Retinal pigment epithelial cell (primary cell): ENCODE data around the gene PPP1R9A.
"Not testable (repeated sequence)": the region's sequence is repeated elsewhere in the genome, so short reads cannot be mapped to it uniquely, and the experiment has no call there.

Experiments used
- DNase-seq: peaks from one replicate; pipeline ENCODE4 v3.0.0-alpha.2; 2010; ENCODE audit warnings: low read depth
- H3K4me3 ChIP-seq: 2 replicates; pipeline ENCODE4 v1.5.1; 2011; ENCODE audit warnings: mild to moderate bottlenecking, low read length, control low read depth, moderate library complexity
- TF ChIP-seq, protein P1 (sequence below): conservative IDR thresholded peaks from 2 replicates; pipeline ENCODE4 v1.5.1; 2011; ENCODE audit warnings: low read depth, low read length, control low read depth, inconsistent platforms

The PPP1R9A gene

DNA sequence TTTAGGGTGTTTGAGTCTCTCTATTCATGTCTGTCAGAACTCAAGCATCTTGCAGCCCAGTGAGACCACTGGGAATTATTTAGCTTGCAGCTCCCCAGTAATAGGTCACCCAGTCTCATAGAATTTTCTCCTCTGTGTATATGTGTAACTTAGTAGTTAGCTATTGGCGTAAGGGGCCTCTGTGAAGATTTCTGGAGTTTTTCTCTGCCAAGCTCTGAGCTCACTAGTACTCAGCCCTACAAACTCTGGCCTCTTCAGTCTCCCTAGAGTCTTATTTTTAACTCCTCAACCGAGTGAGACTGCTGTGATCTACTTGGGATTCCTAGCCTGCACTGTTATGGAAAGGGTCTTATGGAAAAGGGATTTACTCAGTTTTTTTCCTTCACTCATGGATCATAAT lies 90.2 kb downstream of the PPP1R9A start:
- no peak overlapping the region for H3K4me3 ChIP-seq
- no peak for DNase-seq
- TF ChIP-seq, protein P1, sequence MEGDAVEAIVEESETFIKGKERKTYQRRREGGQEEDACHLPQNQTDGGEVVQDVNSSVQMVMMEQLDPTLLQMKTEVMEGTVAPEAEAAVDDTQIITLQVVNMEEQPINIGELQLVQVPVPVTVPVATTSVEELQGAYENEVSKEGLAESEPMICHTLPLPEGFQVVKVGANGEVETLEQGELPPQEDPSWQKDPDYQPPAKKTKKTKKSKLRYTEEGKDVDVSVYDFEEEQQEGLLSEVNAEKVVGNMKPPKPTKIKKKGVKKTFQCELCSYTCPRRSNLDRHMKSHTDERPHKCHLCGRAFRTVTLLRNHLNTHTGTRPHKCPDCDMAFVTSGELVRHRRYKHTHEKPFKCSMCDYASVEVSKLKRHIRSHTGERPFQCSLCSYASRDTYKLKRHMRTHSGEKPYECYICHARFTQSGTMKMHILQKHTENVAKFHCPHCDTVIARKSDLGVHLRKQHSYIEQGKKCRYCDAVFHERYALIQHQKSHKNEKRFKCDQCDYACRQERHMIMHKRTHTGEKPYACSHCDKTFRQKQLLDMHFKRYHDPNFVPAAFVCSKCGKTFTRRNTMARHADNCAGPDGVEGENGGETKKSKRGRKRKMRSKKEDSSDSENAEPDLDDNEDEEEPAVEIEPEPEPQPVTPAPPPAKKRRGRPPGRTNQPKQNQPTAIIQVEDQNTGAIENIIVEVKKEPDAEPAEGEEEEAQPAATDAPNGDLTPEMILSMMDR: no peak

DNA sequence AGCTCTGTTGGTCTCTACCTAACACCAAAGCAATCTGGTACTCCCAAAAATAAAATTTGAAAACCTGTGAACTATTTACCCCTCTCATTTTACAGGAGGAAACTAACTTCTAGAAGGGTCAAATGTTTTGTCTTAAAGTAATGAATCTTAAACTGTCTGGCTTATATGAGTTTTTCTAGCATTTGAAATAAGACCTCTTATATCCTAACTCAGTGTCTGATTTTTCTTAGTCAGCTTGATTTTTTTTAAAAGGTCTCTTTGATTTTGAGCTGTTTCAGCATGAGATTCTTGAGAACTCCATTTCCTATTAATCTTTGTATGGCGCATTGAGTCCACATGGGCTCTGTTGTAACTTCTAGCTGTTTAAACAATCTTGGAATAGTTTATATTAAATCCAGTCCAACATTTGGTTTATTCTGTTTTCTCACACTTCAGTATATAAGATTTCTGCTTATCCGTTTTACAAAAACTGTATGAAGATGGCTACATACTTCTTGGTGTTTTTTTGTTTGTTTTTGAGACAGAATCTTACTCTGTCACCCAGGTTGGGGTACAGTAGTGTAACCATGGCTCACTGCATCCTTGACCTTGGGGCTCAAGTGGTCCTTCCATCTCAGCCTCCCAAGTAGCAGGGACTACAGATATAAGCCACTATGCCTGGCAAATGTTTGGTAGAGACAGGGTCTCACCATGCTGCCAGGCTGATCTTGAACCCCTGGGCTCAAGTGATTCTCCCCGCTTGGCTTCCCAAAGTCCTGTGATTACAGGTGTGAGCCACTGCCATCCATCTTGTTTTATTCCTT lies 91.1 kb downstream of the PPP1R9A start:
- no peak for DNase-seq

DNA sequence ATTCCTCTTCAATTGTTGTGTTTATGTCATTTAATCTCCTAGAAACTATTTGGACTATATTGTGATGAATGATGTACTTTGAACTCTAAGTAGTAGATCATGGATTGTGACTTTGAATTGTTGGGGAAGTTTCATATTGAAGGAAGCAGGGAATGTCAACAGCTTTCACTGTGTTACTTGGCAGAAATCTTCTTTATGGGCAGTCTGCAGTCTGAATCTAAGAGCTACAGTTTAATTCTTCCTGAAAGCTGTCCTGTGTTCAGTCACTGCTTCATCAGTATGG lies 91.6 kb downstream of the PPP1R9A start:
- TF ChIP-seq, protein P1: no peak
- no peak for DNase-seq
- H3K4me3 ChIP-seq: no peak overlapping the region

More for the DNA sequence above, 91.1 kb downstream of the PPP1R9A start:
- no peak overlapping the region for H3K4me3 ChIP-seq
- TF ChIP-seq, protein P1: no peak

GRCh38 chr7:94999601-95000000 lies 92.2 kb downstream of the PPP1R9A start:
- not testable (repeated sequence) for H3K4me3 ChIP-seq, DNase-seq

DNA sequence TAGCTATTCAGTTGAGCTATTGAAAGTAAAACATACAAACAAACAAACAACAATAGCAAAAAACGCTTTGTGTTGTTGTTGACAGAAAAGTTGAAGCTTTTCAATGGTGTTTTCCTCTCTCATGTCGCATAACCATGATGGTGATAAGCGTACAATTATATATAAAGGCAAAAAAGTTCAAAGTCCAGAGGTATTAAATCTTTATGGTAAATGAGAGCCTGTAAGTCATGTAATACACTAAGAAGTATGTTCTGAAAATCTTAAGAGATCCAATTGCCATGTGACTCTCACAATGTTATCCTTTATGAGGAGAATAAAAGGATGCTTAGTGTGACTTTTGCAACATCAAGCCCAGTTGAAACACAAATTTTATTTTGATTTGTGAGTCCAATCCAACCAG lies 93.9 kb downstream of the PPP1R9A start:
- TF ChIP-seq, protein P1: no peak
- no peak overlapping the region for H3K4me3 ChIP-seq
- DNase-seq: no peak

GRCh38 chr7:95001815-95002561 lies 94.6 kb downstream of the PPP1R9A start:
- DNase-seq: no peak
- H3K4me3 ChIP-seq: no peak overlapping the region
- TF ChIP-seq, protein P1: no peak

DNA sequence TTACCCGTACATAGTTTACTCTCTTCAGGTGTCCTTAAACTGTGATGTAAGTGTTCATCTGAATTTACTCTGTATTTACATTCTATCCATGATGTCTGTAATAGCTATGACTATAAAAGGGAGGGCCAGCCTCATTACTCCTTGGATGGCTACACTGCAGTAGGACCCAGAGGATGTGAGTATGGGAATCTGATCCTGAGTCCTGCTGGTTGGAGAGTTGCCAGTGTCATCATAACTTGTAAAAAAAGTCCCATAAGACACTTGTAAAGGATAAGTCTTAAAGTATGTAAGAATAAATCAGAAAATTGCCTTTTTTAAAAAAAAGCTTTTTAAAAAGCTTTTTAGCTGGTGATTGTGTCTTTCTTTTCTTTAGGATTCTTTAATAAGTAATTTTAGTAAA lies 95.4 kb downstream of the PPP1R9A start:
- no peak overlapping the region for H3K4me3 ChIP-seq
- TF ChIP-seq, protein P1: no peak
- no peak for DNase-seq
